NCI-H1694 (cell line): ENCODE measurements around the gene DEGS2.
A peak's percentile ranks its signal among the peaks of the same experiment; 100 is the strongest.

Experiments
- DNase-seq: peaks from one replicate; lab custom pipeline; 2025; lab: John Stamatoyannopoulos, UW

Gene DEGS2

DNA sequence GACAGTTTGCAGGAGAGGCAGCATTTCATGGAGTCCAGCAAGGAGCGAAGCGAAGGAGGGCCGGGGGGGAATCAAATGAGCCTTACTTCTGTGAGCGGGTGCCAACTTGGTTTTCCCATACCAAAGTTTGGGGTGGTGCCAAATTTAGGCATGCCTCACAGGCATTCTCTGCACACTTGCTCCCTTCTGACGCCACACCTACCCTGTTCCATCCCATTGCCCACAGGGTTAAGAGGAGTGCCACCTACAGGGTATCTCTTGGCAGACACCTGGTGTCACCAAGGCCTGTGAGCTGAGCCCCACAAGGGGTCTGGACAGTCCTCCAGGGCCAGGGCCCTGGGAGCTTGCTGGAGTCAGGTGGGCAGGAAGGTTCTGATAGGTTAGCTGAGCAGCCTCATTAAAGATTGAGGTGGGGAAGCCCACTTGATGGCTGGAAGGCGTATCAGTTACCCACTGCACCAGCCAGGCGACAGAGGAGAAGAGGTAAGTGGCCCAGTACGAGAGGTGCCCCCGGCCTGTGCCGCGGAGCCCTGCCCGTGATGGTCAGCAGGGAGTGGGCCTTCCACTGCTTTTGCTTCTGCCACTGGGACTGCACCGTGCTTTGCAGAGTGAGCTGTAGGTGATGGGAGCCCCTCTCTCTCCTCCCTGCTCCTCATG lies 45.2 kb downstream of the DEGS2 start:
- no peak for DNase-seq

DNA sequence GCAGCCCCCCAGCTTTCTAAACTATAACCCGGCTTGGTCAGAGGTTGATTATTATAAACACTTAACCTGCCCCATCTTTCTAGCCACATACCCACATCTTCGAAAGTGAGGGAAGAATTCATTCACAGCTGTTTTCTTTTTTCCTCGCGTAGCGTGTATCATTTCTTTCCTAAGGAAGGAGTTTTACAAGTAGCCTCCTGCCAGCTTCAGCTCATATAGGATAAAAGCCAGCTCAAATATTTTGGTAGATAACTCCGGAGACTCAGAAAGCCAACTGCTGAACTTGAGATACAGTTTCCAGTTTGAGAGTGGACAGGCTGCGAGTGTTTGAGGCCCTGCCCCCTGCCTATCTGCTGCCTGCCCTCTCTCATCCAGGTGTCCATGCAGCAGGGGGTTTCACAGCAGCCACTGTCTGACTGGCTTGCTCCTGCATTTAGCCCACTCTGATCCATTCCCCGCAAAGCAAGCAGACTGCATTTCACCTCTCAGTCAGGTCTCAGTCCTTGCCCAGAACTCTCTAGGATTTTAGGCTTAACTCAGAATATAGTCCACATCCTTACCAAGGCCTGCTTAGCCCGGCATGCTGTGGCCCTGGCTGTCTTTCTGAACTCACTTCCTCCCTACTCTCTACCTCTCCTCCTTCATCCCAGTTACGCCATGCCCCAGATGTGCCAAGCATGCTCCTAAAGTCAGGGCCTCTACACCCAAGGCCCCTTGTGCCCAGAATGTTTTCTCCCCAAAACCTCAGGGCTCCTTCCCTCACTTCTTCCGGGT lies 47.3 kb downstream of the DEGS2 start:
- DNase-seq, result no peak

DNA sequence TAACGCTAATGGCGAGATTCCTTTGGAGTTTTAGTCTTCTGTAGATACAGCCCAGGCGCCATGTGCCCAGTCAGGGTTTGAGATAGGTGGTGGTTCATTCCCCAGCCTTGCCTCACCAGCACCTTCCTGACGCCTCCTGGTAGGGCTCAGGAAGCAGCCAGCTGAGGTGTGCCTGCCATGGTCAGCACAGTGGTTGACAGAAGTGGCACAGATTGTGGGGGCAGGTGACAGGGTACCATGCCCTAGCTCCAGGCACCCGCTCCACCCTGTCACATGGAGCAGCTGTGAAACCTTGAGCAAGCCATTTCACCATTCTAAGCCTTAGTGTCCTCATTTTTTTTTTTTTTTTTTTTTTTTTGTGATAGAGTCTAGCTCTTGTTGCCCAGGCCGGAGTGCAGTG lies 48.6 kb downstream of the DEGS2 start:
- DNase-seq, result no peak

DNA sequence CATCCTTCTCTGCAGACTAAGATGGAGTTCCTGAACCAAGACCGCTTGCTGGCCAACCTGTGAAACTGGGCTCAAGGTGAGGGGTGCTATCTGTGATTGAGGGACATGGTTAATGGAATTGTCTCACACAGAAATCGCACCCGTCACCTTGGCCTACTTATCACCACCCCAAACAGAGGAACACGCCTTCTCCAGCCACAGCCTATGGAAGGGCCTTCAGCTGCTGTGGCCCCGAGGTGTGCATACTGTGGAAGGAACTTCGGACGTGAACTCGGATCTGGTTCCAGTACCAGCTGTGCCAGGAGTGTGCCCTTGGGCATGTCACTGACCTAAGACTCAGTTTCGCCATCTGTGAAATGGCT lies 49.9 kb downstream of the DEGS2 start:
- DNase-seq, result no peak

DNA sequence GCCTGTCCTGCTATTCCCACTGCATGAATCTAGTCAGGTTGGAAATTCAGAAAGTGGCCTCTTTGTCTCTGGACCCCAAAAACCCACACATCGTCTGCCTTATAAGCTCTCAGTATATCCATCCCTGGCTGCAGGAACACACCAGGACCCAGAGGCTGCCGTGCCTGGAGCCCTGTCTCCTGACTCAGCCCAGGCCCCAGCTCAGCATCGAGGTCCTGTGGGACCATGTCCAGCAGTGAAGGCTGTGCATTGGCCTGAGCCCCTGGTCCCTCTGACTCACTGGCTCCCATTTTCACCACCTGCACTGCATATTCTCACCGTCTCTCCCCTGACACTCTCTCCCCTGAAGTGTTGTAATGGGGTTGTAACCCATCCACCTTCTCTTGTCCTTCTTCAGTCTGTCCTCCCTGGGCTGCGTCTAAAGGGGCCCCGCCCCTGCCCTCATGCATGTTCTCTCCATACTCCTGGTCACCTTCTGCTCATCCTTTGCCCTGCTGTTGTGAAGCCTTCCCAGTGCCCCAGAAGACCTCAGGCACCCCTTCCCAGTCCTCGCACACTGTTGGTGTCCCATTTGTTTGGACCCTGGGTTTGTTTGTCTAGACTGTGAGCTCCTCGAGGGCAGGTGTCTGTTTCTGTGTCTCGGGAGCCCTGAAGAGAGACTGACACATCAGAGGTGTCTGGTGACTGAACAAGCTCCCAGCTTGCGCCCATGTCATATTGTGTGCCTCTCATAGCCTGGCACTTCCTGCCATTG lies 50.4 kb downstream of the DEGS2 start:
- DNase-seq, result no peak

DNA sequence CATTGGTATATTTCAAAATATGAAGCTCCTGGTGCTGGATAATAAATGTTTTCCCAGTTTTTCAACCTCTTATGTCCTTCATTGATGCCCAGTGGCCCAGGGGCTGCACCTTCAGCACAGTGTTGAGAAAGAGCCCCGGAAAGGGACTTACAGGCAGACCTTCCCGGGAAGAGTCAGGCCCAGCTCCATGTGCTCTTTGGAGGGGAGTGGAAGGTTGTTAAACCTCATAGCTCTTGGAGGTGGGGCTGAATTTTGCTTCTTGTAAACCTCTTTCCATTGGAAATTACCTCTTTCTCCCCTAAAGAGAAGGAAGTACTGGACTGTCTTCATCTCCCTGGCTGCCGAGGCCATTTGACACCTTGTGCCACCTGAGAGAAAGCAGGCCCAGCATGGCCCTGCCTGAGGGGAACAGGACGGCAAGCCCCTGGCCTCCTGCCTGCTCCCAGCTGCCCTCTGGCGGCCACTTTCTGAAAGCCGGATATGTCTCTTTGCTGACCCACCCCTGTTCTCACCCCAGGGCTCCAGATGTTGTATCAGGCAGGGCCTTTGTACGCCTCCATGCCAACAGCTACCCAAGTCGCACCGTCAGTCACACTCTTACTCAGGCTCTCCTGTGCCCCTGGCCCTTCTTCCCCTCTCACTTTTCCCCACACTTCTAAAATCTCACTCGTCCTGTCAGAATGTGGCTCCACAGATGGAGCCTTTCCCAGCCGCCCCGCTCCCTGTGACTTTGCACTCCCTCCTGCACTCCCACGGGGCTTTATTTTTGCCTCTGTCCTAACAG lies 51.2 kb downstream of the DEGS2 start:
- DNase-seq, result peak; percentile 94

DNA sequence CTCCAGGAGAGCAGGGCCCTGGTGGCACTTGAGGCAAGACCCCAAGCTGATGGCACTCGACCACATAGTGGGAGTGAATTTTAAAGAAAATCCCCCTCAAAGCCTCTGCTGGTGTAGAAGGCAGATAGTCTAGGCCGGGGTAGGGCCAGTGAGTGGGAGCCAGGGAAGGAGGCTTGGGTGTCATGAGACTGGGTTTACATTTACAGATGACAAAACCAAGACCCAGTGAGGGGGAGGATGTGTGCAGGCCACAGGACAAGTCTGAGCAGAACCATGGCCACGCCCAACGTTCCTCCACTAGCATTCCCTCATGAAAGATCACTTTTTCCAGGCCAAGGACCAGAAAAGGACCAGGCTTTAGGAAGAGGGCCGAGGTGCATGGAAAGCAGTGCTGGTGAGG lies 52.2 kb downstream of the DEGS2 start:
- DNase-seq, result no peak

DNA sequence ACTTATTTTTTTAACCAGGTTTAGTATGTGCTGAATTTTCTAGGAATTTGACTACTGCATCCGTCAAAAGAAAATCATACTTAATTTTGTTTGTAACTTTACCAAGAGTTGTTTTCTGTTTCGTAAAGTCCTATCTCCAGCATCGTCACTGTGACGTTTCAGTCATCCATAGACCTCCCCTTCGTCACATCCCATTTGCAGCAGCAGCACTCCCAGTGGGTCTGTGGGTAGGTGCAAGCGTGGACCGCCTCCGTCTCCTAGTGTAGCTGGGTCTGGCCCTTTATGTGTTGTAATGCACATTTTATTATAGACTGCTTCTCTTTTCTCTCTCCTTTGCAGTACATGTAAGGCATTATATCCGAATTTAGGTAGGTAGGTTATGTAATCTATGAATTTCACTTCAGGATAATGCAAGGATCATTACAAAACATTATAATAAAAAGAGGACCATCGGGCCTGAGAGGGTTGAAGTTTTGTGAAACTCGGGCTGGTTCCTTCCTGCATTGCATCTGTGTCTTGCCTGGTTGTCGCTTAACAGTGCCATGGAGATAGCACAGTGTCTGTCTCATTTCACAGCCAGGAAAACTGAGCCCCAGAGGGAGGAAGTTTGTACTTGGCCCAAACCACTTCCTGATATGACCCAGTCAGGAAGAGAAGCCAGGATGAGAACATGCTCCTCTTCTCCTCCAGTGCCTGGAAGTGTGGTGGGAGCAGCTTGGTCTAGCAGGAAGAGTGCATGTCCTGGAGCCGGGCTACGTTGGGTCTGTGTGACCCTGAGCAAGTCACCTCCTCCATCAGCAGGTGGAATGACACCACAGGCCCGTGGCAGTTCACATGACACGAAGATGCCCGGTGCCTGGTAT lies 53.0 kb downstream of the DEGS2 start:
- DNase-seq, result no peak

DNA sequence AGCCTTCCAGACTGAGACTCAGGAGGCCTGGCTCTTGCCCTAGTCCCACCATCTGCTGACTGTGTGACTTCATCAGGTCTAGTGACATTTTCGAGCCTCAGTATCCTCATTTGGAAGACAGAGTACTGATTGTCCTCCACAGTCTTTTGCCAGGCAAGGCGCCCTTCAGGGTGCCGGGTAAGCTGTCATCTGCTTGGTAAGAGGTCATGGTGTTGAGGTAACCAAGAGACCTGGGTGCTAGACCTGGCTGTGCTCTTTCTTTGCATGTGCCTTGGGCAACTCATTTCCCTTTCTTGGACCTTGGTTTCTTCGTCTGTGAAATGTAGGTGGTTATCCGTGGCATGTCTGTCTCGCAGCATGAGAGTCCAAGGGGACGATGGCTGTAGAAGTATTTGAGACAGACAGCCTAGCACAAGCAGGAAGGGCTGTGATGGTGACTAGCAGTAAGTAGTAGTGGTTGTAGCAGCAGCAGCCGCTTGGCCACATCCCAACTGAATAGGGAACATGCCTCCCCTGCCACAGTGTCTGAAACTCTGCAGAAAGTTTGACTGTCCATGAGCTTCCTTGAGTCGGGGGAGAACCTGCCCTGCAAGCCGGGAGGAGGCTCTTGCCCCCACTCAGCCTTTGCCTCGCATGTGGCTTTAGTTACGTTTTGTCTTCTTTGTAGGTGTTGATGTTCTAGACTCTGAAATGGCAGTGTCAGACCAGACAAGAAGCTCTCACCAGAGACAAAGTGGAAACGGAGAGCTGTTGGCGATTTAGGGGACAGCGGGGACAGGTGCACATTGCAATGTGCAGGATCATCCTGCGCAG lies 53.9 kb downstream of the DEGS2 start:
- DNase-seq, result no peak

DNA sequence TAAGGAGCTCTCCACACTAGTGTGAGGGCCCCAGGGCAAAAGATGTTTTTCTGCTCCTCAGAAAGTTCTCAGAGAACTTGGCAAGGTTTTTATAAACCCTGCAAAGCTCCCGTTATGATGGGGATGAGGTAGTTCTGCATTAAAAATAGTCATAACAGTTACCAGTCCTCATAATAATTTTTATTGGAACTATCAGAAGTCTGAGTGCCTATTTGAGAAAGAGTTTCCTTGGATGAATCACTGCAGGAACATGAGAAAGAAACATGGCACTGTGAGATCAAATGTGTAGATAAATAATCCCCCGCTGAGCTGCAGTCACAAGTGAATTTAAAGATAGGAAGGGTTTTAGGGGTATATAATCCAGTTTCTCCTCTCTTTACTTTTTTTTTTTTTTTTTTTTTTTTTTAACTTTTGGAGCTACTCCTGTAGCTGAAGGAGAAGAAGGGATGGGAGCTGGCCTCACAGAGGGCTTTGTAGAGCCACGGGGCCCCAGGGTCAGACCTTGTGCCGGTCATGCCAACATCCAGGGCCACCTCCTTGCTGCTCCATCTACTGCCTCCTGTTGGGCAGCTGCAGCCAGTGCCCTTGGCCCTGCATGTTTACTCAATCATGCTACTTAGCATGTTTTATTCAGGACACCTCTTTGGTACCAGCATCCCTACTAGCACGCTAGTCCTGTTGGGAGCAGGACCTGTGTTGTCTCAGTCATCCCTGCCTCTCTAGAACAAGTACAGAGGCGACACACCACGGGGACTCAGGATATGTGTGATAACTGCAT lies 54.7 kb downstream of the DEGS2 start:
- no peak for DNase-seq

DNA sequence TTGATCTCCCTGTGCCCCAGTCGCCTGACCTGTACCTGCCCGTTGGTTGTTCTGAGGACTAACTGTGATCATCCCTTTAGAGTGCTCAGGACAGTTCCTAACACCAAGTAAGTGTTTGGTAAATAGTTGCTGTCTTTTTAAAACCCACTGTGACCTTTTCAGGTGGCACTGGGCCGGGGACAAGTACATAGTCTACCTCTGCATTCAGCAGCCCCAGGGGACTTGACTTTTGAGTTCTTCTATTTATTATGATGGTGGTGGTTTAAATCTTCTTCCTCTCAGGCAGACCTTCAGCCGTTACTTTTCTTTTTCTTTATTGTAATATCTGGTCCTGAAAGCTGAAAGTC lies 55.5 kb downstream of the DEGS2 start:
- no peak for DNase-seq

DNA sequence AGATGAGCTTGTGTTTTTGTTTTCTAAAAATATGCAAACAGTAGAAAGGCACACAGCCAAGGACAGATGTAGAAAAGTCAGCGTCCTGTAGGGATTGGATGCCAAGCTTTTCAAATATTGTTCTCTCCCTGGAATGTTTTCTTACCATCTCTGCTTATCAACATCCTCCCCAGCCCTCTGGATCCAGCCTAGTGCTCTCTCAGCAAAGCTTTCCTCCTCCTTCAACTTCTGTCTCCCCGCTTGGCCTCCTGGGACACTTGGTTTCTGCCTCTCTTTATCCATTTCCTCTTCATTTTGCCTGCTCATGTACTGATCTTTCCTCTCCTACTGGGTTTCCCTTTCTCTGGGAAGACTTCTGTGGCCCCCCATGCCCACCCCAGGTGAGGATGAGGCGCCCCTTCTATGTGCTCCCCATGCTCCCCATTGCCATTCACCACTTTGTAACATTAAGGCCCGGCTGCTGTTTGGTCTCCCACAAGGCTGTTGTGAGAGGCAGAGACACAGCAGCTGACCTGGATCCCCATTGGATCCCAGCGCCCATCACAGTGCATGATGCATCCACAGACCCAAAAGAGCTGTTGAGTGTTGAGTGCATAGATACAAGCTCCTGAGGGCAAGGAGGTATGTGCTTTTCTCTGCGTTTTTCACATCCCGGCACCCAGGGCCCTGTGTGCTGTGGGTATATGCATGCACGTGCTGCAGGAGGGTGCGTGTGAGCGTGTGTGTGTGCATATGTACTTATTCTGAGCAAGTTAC lies 56.0 kb downstream of the DEGS2 start:
- DNase-seq, result peak; percentile 50

DNA sequence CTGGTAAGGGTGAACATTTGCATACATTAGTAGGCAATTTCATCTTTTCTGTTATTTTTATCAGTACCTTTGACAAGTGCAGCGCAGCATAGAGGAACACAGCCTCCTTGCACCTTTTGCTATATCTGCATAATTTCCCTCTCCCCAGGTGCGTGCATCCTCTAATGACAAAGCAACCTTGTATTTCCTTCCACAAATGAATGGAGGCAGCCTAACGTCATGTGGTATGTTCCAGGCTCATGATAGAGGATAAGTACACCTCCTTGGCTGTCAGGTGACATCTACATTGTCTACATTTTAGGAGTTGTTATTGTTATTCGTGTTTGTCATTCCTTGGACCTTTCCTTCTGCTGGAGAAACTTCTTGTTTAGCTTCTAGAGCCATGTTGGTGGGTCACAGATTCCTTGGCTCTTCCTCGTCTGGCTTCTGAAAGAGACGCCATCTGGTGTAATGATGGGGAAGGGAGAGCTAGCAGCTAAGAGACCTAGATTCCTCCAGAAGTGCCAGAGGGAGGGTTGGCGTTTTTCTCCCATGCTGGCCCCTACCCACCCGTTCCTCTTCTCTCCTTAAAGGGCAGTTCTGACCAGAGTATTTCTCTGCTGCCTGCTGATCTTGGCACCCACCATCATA lies 57.2 kb downstream of the DEGS2 start:
- no peak for DNase-seq

DNA sequence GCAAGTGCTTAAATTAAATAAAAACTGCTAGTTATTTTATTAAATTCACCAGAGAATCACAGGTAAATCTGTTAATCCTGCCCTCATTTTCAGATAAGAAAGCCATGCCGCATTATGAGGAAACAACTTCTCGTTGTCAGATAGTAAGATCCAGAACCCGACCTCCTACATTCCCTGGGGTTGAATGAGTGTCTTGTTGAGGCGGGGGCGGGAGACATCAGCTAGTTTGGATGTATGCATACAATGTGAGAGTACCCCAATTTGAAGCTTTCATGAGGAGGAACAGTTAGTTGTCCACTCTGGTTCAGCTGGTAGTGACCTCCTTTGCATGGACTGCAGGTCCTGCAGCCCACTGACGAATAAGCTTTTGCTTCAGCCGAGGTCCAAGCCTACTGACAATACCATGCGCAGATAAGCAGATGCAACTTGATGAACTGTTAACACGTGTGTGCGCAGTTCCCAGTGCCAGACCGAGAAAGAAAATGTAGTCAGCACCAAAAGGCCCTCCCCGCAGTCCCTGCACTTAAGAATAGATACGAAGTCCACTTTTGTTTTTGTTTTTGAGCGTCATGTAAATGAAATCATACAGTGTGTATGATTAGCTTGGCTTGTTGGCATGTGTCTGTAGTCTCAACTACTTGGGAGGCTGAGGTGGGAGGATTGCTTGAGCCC lies 59.3 kb downstream of the DEGS2 start:
- no peak for DNase-seq

DNA sequence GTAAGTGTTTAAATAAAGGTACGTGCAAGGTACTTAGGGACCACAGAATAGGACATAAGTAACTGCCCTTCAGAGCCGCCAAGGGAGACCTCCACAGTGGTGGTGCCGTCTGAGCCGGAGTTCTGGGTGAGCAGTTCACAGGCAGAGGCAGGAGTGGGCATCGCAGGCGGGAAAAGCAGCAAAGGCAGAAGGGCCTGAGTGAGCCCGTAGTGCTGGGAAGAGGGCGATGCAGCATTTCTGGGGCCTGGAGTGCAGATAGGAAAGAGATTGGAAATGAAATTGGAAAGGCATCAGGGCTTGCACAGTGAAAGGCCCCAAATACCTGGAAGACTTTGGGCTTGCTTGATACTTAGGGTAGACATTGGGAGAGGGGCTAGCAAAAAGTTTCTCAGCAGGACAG lies 61.3 kb downstream of the DEGS2 start:
- no peak for DNase-seq

DNA sequence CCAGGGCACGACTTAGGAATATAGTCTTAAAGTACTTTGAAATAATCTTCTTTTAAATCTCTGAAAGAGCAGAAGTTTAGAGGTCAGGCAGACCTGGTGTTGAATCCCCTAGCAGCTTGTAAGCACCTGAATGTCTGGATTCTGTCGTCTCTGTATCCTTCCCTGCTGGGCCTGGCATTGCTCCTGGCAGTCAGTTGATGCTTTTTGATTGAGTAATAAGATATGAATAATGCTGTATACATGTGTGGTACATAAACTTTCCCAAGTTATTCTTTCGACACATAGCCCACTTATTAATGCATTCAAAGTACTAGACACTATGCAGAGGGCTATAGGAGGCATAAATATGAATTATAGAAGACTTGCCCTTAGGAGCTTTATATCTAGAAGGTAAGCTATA lies 62.8 kb downstream of the DEGS2 start:
- DNase-seq, result no peak
